Measurements from ENCODE around the gene USP32.
"Not testable (repeated sequence)": the region's sequence is repeated elsewhere in the genome, so short reads cannot be mapped to it uniquely, and the experiment has no call there.

Gene USP32

GRCh38 chr17:60372790-60373483, 19.0 kb downstream of the USP32 start:
- no peak for DNase-seq (ENCODE audit: low read depth in 3 of 3)

GRCh38 chr17:60371818-60372510, 20.0 kb downstream of the USP32 start:
- DNase-seq (ENCODE audit: low read depth in 3 of 3): no peak

- DNase-seq (ENCODE audit: low read depth in 3 of 3): no peak
Measured at GRCh38 chr17:60371416-60371815, 20.5 kb downstream of the USP32 start.

- no peak for DNase-seq (ENCODE audit: low read depth in 3 of 3)
Measured at GRCh38 chr17:60369727-60370126, 22.2 kb downstream of the USP32 start.

GRCh38 chr17:60363700-60364405, 28.1 kb downstream of the USP32 start:
- no peak for DNase-seq (ENCODE audit: low read depth in 3 of 3)

- no peak for DNase-seq (ENCODE audit: low read depth in 3 of 3)
Measured at GRCh38 chr17:60362329-60362728, 29.6 kb downstream of the USP32 start.

GRCh38 chr17:60361889-60362288, 30.0 kb downstream of the USP32 start:
- DNase-seq (ENCODE audit: low read depth in 3 of 3): no peak

GRCh38 chr17:60359415-60359814, 32.5 kb downstream of the USP32 start:
- DNase-seq (ENCODE audit: low read depth in 3 of 3): no peak

GRCh38 chr17:60358606-60359225, 33.2 kb downstream of the USP32 start:
- DNase-seq (ENCODE audit: low read depth in 3 of 3): no peak

- DNase-seq (ENCODE audit: low read depth in 3 of 3): no peak
Measured at GRCh38 chr17:60356940-60357339, 35.0 kb downstream of the USP32 start.

- no peak for DNase-seq (ENCODE audit: low read depth in 3 of 3)
Measured at GRCh38 chr17:60355663-60356594, 36.0 kb downstream of the USP32 start.

GRCh38 chr17:60354223-60354622, 37.7 kb downstream of the USP32 start:
- DNase-seq (ENCODE audit: low read depth in 3 of 3): no peak

- DNase-seq (ENCODE audit: low read depth in 3 of 3): no peak
Measured at GRCh38 chr17:60353773-60354172, 38.2 kb downstream of the USP32 start.

- no peak for DNase-seq (ENCODE audit: low read depth in 3 of 3)
Measured at GRCh38 chr17:60352569-60352968, 39.4 kb downstream of the USP32 start.

GRCh38 chr17:60352071-60352470, 39.9 kb downstream of the USP32 start:
- DNase-seq (ENCODE audit: low read depth in 3 of 3): no peak

GRCh38 chr17:60351012-60351695, 40.8 kb downstream of the USP32 start:
- DNase-seq (ENCODE audit: low read depth in 3 of 3): no peak

GRCh38 chr17:60348616-60349015, 43.3 kb downstream of the USP32 start:
- no peak for DNase-seq (ENCODE audit: low read depth in 3 of 3)

GRCh38 chr17:60345233-60345632, 46.7 kb downstream of the USP32 start:
- DNase-seq (ENCODE audit: low read depth in 3 of 3): no peak

- DNase-seq (ENCODE audit: low read depth in 3 of 3): not testable (repeated sequence)
Measured at GRCh38 chr17:60342492-60342891, 49.4 kb downstream of the USP32 start.

GRCh38 chr17:60335289-60335688, 56.6 kb downstream of the USP32 start:
- DNase-seq (ENCODE audit: low read depth in 3 of 3): no peak

GRCh38 chr17:60333628-60334031, 58.3 kb downstream of the USP32 start:
- no peak for DNase-seq (ENCODE audit: low read depth in 3 of 3)
